HFF-Myc (cell line): ENCODE results near the gene DUSP16.
"Not testable (repeated sequence)": the region's sequence is repeated elsewhere in the genome, so short reads cannot be mapped to it uniquely, and the experiment has no call there.

ENCODE experiments used
- DNase-seq: peaks from one replicate; pipeline ENCODE4 v3.0.0-alpha.2; 2011; ENCODE audit warnings: low read depth; ENCODE audit errors: extremely low read depth
- H3K4me3 ChIP-seq: replicated peaks from 2 replicates; pipeline ENCODE4 v1.5.1; 2011; ENCODE audit warnings: low read depth, mild to moderate bottlenecking, control low read depth, low read length
- CTCF ChIP-seq: IDR thresholded peaks from 2 replicates; pipeline ENCODE4 v1.5.1; 2012; ENCODE audit warnings: mild to moderate bottlenecking, low read depth, low read length, control low read depth; ENCODE audit errors: missing control alignments

DUSP16 gene

GRCh38 chr12:12531194-12531593, 31.5 kb downstream of the DUSP16 start:
- no peak for TF ChIP-seq CTCF
- no peak for DNase-seq
- H3K4me3 ChIP-seq = no peak overlapping the region

GRCh38 chr12:12529783-12530421, 32.8 kb downstream of the DUSP16 start:
- TF ChIP-seq CTCF = no peak
- no peak overlapping the region for H3K4me3 ChIP-seq
- no peak for DNase-seq

GRCh38 chr12:12528361-12529270, 34.0 kb downstream of the DUSP16 start:
- DNase-seq = no peak

GRCh38 chr12:12527820-12528296, 34.8 kb downstream of the DUSP16 start:
- DNase-seq = no peak
- TF ChIP-seq CTCF = no peak
- H3K4me3 ChIP-seq = no peak overlapping the region

More at GRCh38 chr12:12528361-12529270, 34.0 kb downstream of the DUSP16 start:
- TF ChIP-seq CTCF = no peak
- no peak overlapping the region for H3K4me3 ChIP-seq

- no peak for DNase-seq
- H3K4me3 ChIP-seq = no peak overlapping the region
- TF ChIP-seq CTCF = no peak
Observed at GRCh38 chr12:12524128-12524527, 38.5 kb downstream of the DUSP16 start.

- no peak for TF ChIP-seq CTCF
- no peak overlapping the region for H3K4me3 ChIP-seq
- DNase-seq = no peak
Observed at GRCh38 chr12:12523229-12523628, 39.4 kb downstream of the DUSP16 start.

GRCh38 chr12:12522657-12523056, 40.0 kb downstream of the DUSP16 start:
- not testable (repeated sequence) for H3K4me3 ChIP-seq, DNase-seq
